Hepatocyte (in vitro differentiated cells): Measurements from ENCODE around the gene NINJ1. TPM values are rescaled to one million over a fixed set of nuclear protein-coding genes. Genes with fewer than 3 reads are reported as not detected.

Experiments used
- DNase-seq: peaks from one replicate; pipeline ENCODE4 v3.0.0-alpha.2; 2016; ENCODE audit warnings: low spot score
- H2AFZ ChIP-seq: fragments of 200-600 bp; sonication (generic); 2 replicates; pipeline ENCODE4 v1.6.0; 2016; ENCODE audit warnings: antibody characterized with exemption, mild to moderate bottlenecking
- H3K27ac ChIP-seq: fragments of 200-600 bp; sonication (generic); 2 replicates; pipeline ENCODE4 v1.5.1; 2016; ENCODE audit warnings: mild to moderate bottlenecking
- H3K27me3 ChIP-seq: fragments of 200-600 bp; sonication (generic); 2 replicates; pipeline ENCODE4 v1.6.1; 2016
- H3K36me3 ChIP-seq: fragments of 200-600 bp; sonication (generic); replicated peaks from 2 replicates; pipeline ENCODE4 v1.5.1; 2016; ENCODE audit warnings: low read depth; ENCODE audit not compliant: insufficient read depth
- H3K4me1 ChIP-seq: fragments of 200-600 bp; sonication (generic); 2 replicates; pipeline ENCODE4 v1.5.1; 2016; ENCODE audit warnings: mild to moderate bottlenecking, moderate library complexity; ENCODE audit not compliant: insufficient read depth
- H3K4me2 ChIP-seq: fragments of 200-600 bp; sonication (generic); 2 replicates; pipeline ENCODE4 v1.6.0; 2016
- H3K4me3 ChIP-seq: fragments of 200-600 bp; sonication (generic); 2 replicates; pipeline ENCODE4 v1.5.1; 2016; ENCODE audit warnings: mild to moderate bottlenecking
- H3K79me2 ChIP-seq: fragments of 200-600 bp; sonication (generic); 2 replicates; pipeline ENCODE4 v1.6.0; 2017; ENCODE audit warnings: mild to moderate bottlenecking
- H3K9me2 ChIP-seq: fragments of 200-600 bp; sonication (generic); replicated peaks from 2 replicates; pipeline ENCODE4 v1.6.0; 2017; ENCODE audit warnings: mild to moderate bottlenecking; ENCODE audit not compliant: insufficient read depth
- H3K9me3 ChIP-seq: fragments of 200-600 bp; sonication (generic); 2 replicates; pipeline ENCODE4 v1.5.1; 2016; ENCODE audit warnings: low read depth, mild to moderate bottlenecking
- H4K20me1 ChIP-seq: fragments of 200-600 bp; sonication (generic); 2 replicates; pipeline ENCODE4 v1.6.0; 2016; ENCODE audit warnings: mild to moderate bottlenecking; ENCODE audit not compliant: insufficient read depth, poor library complexity, severe bottlenecking
- CTCF ChIP-seq: fragments of 200-600 bp; sonication (generic); IDR thresholded peaks from 2 replicates; pipeline ENCODE4 v1.5.1; 2016; ENCODE audit warnings: antibody characterized with exemption, mild to moderate bottlenecking; ENCODE audit not compliant: poor library complexity
- EZH2 ChIP-seq: fragments of 200-600 bp; sonication (generic); IDR thresholded peaks from 2 replicates; pipeline ENCODE4 v1.6.1; 2016; ENCODE audit warnings: antibody characterized with exemption, mild to moderate bottlenecking, borderline replicate concordance
- EZH2phosphoT487 ChIP-seq: fragments of 200-600 bp; sonication (generic); IDR thresholded peaks from one replicate; pipeline ENCODE4 v1.6.1; 2018; ENCODE audit warnings: antibody characterized with exemption, mild to moderate bottlenecking, low read depth, moderate library complexity; ENCODE audit not compliant: unreplicated experiment, severe bottlenecking
- WGBS: methylation state at CpG from one replicate; pipeline ENCODE4 v1.1.6; 2016; ENCODE audit warnings: low lambda C conversion rate; ENCODE audit errors: missing lambda C conversion rate; 5-methylcytosine and 5-hydroxymethylcytosine counted together
- polyA plus RNA-seq: library from polyadenylated mRNA; unstranded; fragments of >200 nt; fragmentation: Nextera tagmentation; extraction: Ambion mirVana; gene quantifications from 2 replicates; pipeline ENCODE4 v1.2.1, GENCODE V29; 2016
- total RNA-seq: library from RNA; depleted of rRNA; stranded (reverse); fragments of >200 nt; gene quantifications from 2 replicates; pipeline ENCODE4 v1.2.3, GENCODE V29; 2014

NINJ1 gene
- total and polyA plus RNA-seq, 2 experiments from 2014 or later = 55.4 to 135 TPM

- Histone ChIP-seq H3K4me1 (no peaks in the 10 kb centered on the region), H3K27ac (no peak overlapping the region), H3K79me2 (no peaks in the 10 kb centered on the region), H3K9me2 (no peaks in the 10 kb centered on the region), H3K4me2 (no peak overlapping the region), H3K36me3 (no peaks in the 10 kb centered on the region), H4K20me1 (no peaks in the 10 kb centered on the region), H3K9me3 (no peaks in the 10 kb centered on the region), H2AFZ (no peak overlapping the region), H3K27me3 (no peaks in the 10 kb centered on the region), H3K4me3 (no peak overlapping the region)
- TF ChIP-seq CTCF = no peak
- no peak for TF ChIP-seq EZH2
- no peak for TF ChIP-seq EZH2phosphoT487
- 93% methylated on average over 11 of the region's 11 CpGs for WGBS
- DNase-seq = no peak
Measured at GRCh38 chr9:93156475-93157008, 22.5 kb upstream of the NINJ1 start.

GRCh38 chr9:93155716-93156474 lies 21.8 kb upstream of the NINJ1 start:
- H3K4me2 ChIP-seq = no peak overlapping the region
- 87% methylated on average over 16 of the region's 16 CpGs for WGBS
- DNase-seq = no peak

GRCh38 chr9:93154293-93154903 lies 20.3 kb upstream of the NINJ1 start:
- H3K9me3 ChIP-seq = no peaks in the 10 kb centered on the region
- H2AFZ ChIP-seq = no peak overlapping the region
- peak; percentile 59 for DNase-seq
- no peaks in the 10 kb centered on the region for H4K20me1 ChIP-seq
- H3K4me2 ChIP-seq = no peak overlapping the region
- no peaks in the 10 kb centered on the region for H3K79me2 ChIP-seq
- H3K36me3 ChIP-seq = no peaks in the 10 kb centered on the region
- H3K27ac ChIP-seq = no peak overlapping the region
- TF ChIP-seq CTCF (peak; percentile 49), EZH2phosphoT487 (no peak), EZH2 (no peak)
- no peaks in the 10 kb centered on the region for H3K9me2 ChIP-seq
- H3K27me3 ChIP-seq = no peaks in the 10 kb centered on the region
- 79% methylated on average over 14 of the region's 14 CpGs for WGBS
- H3K4me1 ChIP-seq = no peaks in the 10 kb centered on the region
- no peak overlapping the region for H3K4me3 ChIP-seq

More at GRCh38 chr9:93155716-93156474, 21.8 kb upstream of the NINJ1 start:
- H3K4me3 ChIP-seq = no peak overlapping the region
- no peaks in the 10 kb centered on the region for H4K20me1 ChIP-seq
- no peaks in the 10 kb centered on the region for H3K9me2 ChIP-seq
- no peaks in the 10 kb centered on the region for H3K9me3 ChIP-seq
- no peak overlapping the region for H2AFZ ChIP-seq
- H3K27me3 ChIP-seq = no peaks in the 10 kb centered on the region
- no peak for TF ChIP-seq EZH2phosphoT487
- TF ChIP-seq CTCF = no peak
- TF ChIP-seq EZH2 = no peak
- no peaks in the 10 kb centered on the region for H3K79me2 ChIP-seq
- H3K4me1 ChIP-seq = no peaks in the 10 kb centered on the region
- H3K27ac ChIP-seq = no peak overlapping the region
- H3K36me3 ChIP-seq = no peaks in the 10 kb centered on the region
